K562 (cell line): ENCODE results near the gene ACSF2.

Experiments
- GABPB1 ChIP-seq: sonication (generic); formaldehyde crosslinking; IDR thresholded peaks from 2 replicates; pipeline ENCODE4 v1.8.0; 2022; ENCODE audit warnings: mild to moderate bottlenecking, missing genetic modification reagents
- RCOR1 ChIP-seq, 2 experiments: IDR thresholded peaks; 2 replicates each; pipeline ENCODE4 v1.6.1; 2012; ENCODE audit warnings: low read depth in 2 of 2, low read length in 2 of 2, borderline replicate concordance in 1 of 2, improper control_type of control experiment in 1 of 2
- SIN3A ChIP-seq, 2 experiments: fragments of 150-350 bp in 1 of 2; IDR thresholded peaks; 2 replicates each; pipeline ENCODE4 v1.6.1; 2011 to 2016; ENCODE audit warnings: borderline replicate concordance in 2 of 2, low read depth in 2 of 2, low read length in 2 of 2, mild to moderate bottlenecking in 2 of 2, moderate library complexity in 2 of 2; ENCODE audit not compliant: control insufficient read depth in 1 of 2
- STAT5B ChIP-seq: fragments of 250-450 bp; sonication (Bioruptor Pico); IDR thresholded peaks from 2 replicates; pipeline ENCODE4 v1.8.0; 2021; ENCODE audit warnings: mild to moderate bottlenecking, inconsistent platforms

GRCh38 chr17:50423553-50424159 lies 2.4 kb upstream of the ACSF2 start:
- TF ChIP-seq GABPB1 (CRISPR knock-in tag) (no peak), SIN3A (IDR thresholded peaks at IDR 0.05; ENCODE audit: borderline replicate concordance in 2 of 2, control insufficient read depth in 1 of 2, low read depth in 2 of 2, low read length in 2 of 2) (no peak), STAT5B (CRISPR knock-in tag) (no peak), RCOR1 (IDR thresholded peaks at IDR 0.05; ENCODE audit: borderline replicate concordance in 1 of 2, low read depth in 2 of 2, low read length in 2 of 2) (no peak)
